Testis (tissue), 2 donors: ENCODE results near the gene HSPB7.

Experiments
- POLR2A ChIP-seq: fragments of 450-650 bp; IDR thresholded peaks from one replicate; pipeline ENCODE4 v1.6.1; 2017; ENCODE audit warnings: antibody characterized with exemption, mild to moderate bottlenecking, moderate library complexity
- TF ChIP-seq, protein P1 (sequence below), 3 experiments: fragments of 450-650 bp in 2 of 3; fragments of 200-600 bp in 1 of 3; sonication (generic) in 1 of 3; IDR thresholded peaks; one replicate each; pipeline ENCODE4 v1.5.1; 2016 to 2019; ENCODE audit warnings: antibody characterized with exemption in 3 of 3, mild to moderate bottlenecking in 2 of 3, moderate library complexity in 1 of 3

DNA sequence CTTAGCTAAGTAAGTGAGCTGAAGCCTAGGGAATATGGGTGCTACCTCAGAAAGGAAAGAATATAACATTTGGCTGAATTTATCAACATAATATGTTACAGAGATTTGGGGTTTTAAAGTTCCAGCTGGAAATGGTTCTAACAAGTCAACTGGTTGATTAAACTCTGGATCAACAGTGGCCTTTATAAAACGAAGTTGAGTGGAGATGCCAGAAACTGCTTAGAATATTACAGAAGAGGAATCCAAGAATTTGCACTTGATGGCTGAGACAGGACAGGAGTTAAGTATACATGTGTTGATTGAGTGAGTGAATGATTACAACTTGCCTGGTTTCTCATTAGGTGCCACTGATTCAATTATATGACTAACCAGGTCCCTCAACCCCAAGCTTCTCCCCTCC is 34.6 kb downstream of the HSPB7 start:
- TF ChIP-seq POLR2A: no peak
- TF ChIP-seq, protein P1, sequence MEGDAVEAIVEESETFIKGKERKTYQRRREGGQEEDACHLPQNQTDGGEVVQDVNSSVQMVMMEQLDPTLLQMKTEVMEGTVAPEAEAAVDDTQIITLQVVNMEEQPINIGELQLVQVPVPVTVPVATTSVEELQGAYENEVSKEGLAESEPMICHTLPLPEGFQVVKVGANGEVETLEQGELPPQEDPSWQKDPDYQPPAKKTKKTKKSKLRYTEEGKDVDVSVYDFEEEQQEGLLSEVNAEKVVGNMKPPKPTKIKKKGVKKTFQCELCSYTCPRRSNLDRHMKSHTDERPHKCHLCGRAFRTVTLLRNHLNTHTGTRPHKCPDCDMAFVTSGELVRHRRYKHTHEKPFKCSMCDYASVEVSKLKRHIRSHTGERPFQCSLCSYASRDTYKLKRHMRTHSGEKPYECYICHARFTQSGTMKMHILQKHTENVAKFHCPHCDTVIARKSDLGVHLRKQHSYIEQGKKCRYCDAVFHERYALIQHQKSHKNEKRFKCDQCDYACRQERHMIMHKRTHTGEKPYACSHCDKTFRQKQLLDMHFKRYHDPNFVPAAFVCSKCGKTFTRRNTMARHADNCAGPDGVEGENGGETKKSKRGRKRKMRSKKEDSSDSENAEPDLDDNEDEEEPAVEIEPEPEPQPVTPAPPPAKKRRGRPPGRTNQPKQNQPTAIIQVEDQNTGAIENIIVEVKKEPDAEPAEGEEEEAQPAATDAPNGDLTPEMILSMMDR (IDR thresholded peaks at IDR 0.05): no peak
